M059J (cell line): Measurements from ENCODE around the gene SMTN. TPM values are rescaled to one million over a fixed set of nuclear protein-coding genes. Genes with fewer than 3 reads are reported as not detected.
"Not testable (repeated sequence)": the region's sequence is repeated elsewhere in the genome, so short reads cannot be mapped to it uniquely, and the experiment has no call there.

Experiments
- DNase-seq: peaks from one replicate; pipeline ENCODE4 v3.0.0-alpha.2; 2012; ENCODE audit warnings: low read depth
- total RNA-seq: library from RNA; depleted of rRNA; stranded (reverse); fragments of >200 nt; shearing (Covaris generic); gene quantifications from 2 replicates; pipeline ENCODE4 v1.2.3, GENCODE V29; 2014

SMTN gene
- total RNA-seq, 1 experiment from 2014 or later = 53.2 TPM

GRCh38 chr22:31090217-31091085 is 9.3 kb downstream of the SMTN start:
- DNase-seq = no peak

GRCh38 chr22:31091106-31091975 is 10.2 kb downstream of the SMTN start:
- DNase-seq = no peak

GRCh38 chr22:31092161-31092560 is 11.0 kb downstream of the SMTN start:
- no peak for DNase-seq

GRCh38 chr22:31093086-31093850 is 12.2 kb downstream of the SMTN start:
- no peak for DNase-seq

GRCh38 chr22:31094021-31094551 is 13.0 kb downstream of the SMTN start:
- DNase-seq = no peak

- no peak for DNase-seq
These were observed 13.6 kb downstream of the SMTN start for GRCh38 chr22:31094741-31095140.

GRCh38 chr22:31095637-31096249 is 14.6 kb downstream of the SMTN start:
- no peak for DNase-seq

GRCh38 chr22:31096657-31097279 is 15.7 kb downstream of the SMTN start:
- DNase-seq = no peak

GRCh38 chr22:31097539-31097938 is 16.4 kb downstream of the SMTN start:
- not testable (repeated sequence) for DNase-seq

- DNase-seq = no peak
These were observed 17.0 kb downstream of the SMTN start for GRCh38 chr22:31097941-31098631.

GRCh38 chr22:31098632-31099110 is 17.6 kb downstream of the SMTN start:
- DNase-seq = no peak

GRCh38 chr22:31099386-31099785 is 18.3 kb downstream of the SMTN start:
- DNase-seq = no peak

GRCh38 chr22:31099841-31100761 is 19.0 kb downstream of the SMTN start:
- DNase-seq = no peak

GRCh38 chr22:31100762-31101525 is 19.8 kb downstream of the SMTN start:
- no peak for DNase-seq

GRCh38 chr22:31102441-31103081 is 21.4 kb downstream of the SMTN start:
- peak; percentile 96 for DNase-seq

GRCh38 chr22:31103111-31103510 is 22.0 kb downstream of the SMTN start:
- DNase-seq = no peak

- no peak for DNase-seq
These were observed 23.0 kb downstream of the SMTN start for GRCh38 chr22:31103899-31104694.
